Calu3 (cell line): ENCODE measurements around the gene CHEK2. TPM values are rescaled to one million over a fixed set of nuclear protein-coding genes. Genes with fewer than 3 reads are reported as not detected.
A peak's percentile ranks its signal among the peaks of the same experiment; 100 is the strongest.

Source experiments
- BruUV-seq: library from RNA; stranded (reverse); fragments of 400-500 nt; replicated peaks from 2 replicates; lab custom pipeline; 2021; lab: Mats Ljungman, UMichigan
- CTCF ChIA-PET: fragments of 300-600 bp; sonication (Branson Sonifier 250); formaldehyde crosslinking; loops from one replicate; lab custom pipeline; 2022; ENCODE audit warnings: antibody characterized with exemption; lab: Charles Lee
- DNase-seq: peaks from one replicate; pipeline ENCODE4 v3.0.0; 2022
- H3K27ac Mint-ChIP-seq: one replicate; pipeline ENCODE4 v1.8.0; 2022; ENCODE audit warnings: mixed read lengths; ENCODE audit not compliant: unreplicated experiment
- H3K27me3 Mint-ChIP-seq: one replicate; pipeline ENCODE4 v1.8.0; 2022; ENCODE audit warnings: mixed read lengths; ENCODE audit not compliant: unreplicated experiment
- H3K36me3 Mint-ChIP-seq: one replicate; pipeline ENCODE4 v1.8.0; 2022; ENCODE audit warnings: mild to moderate bottlenecking, moderate library complexity, mixed read lengths; ENCODE audit not compliant: insufficient read depth, unreplicated experiment
- H3K4me1 Mint-ChIP-seq: one replicate; pipeline ENCODE4 v1.8.0; 2022; ENCODE audit warnings: mild to moderate bottlenecking, low read depth, mixed read lengths; ENCODE audit not compliant: unreplicated experiment
- H3K4me3 Mint-ChIP-seq: one replicate; pipeline ENCODE4 v1.8.0; 2022; ENCODE audit warnings: mild to moderate bottlenecking, low read depth, moderate library complexity, mixed read lengths; ENCODE audit not compliant: unreplicated experiment
- H3K9me3 Mint-ChIP-seq: one replicate; pipeline ENCODE4 v1.8.0; 2022; ENCODE audit warnings: low read depth, mixed read lengths; ENCODE audit not compliant: unreplicated experiment
- CTCF ChIP-seq: fragments of 200-600 bp; IDR thresholded peaks from one replicate; pipeline ENCODE4 v1.8.0; 2022; ENCODE audit warnings: antibody characterized with exemption; ENCODE audit not compliant: unreplicated experiment
- intact Hi-C: fragments of 100-400 bp; cut with micrococcal nuclease; formaldehyde crosslinking; loops from one replicate; pipeline ENCODE4 v1.10.0; 2022; ENCODE audit not compliant: unreplicated experiment
- total RNA-seq: library from RNA; stranded (reverse); gene quantifications from 2 replicates; pipeline ENCODE4 v1.2.3, GENCODE V29; 2022

The CHEK2 gene
- total RNA-seq, 1 experiment from 2014 or later, result 27.0 TPM

GRCh38 chr22:28737701-28738100 lies 3.9 kb downstream of the CHEK2 start:
- peaks cover 22% of the 10 kb centered on the region for H3K36me3 Mint-ChIP-seq
- no peak overlapping the region for H3K4me3 Mint-ChIP-seq
- CTCF ChIA-PET, result no interaction called here
- peaks cover 16% of the 10 kb centered on the region for H3K4me1 Mint-ChIP-seq
- BruUV-seq, result no TSS peak
- no peak for TF ChIP-seq CTCF
- intact Hi-C loops, result no loop called here
- H3K27ac Mint-ChIP-seq, result no peak overlapping the region
- H3K27me3 Mint-ChIP-seq, result no peaks in the 10 kb centered on the region
- no peak for DNase-seq
- no peaks in the 10 kb centered on the region for H3K9me3 Mint-ChIP-seq

GRCh38 chr22:28736301-28737155 lies 5.1 kb downstream of the CHEK2 start:
- TF ChIP-seq CTCF, result no peak
- BruUV-seq, result no TSS peak
- no peak for DNase-seq
- CTCF ChIA-PET, result interaction anchor here (0.7 kb wide), 1 partner anchor 37 kb away, joined by 3 read pairs; no protein-coding TSS in a partner anchor
- peaks cover 12% of the 10 kb centered on the region for H3K4me1 Mint-ChIP-seq
- no peak overlapping the region for H3K4me3 Mint-ChIP-seq
- intact Hi-C loops, result no loop called here
- H3K9me3 Mint-ChIP-seq, result no peaks in the 10 kb centered on the region
- H3K27ac Mint-ChIP-seq, result no peak overlapping the region
- H3K27me3 Mint-ChIP-seq, result no peaks in the 10 kb centered on the region
- peaks cover 11% of the 10 kb centered on the region for H3K36me3 Mint-ChIP-seq

- CTCF ChIA-PET, result interaction anchor here (0.7 kb wide), 1 partner anchor 373 kb away, joined by 3 read pairs; no protein-coding TSS in a partner anchor
These were observed 7.2 kb downstream of the CHEK2 start for GRCh38 chr22:28734393-28734792.

DNA sequence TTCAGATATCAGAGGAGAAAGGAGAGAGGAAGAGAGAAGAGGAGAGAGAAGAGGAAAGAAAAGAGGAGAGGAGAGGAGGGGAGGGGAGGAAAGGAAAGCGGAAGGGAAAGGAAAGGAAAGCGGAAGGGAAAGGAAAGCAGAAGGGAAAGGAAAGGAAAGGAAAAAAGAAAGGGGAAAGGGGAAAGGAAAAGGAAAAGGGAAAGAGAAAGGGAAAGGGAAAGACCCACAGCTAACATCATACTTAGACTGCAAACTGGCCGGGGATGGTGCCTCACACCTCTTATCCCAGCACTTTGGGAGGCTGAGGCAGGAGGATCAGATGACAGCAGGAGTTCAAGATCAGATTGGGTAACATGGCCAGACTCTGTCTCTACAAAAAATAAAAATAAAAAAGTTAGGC lies 11.4 kb downstream of the CHEK2 start:
- no peak for DNase-seq
- peaks cover 6% of the 10 kb centered on the region for H3K36me3 Mint-ChIP-seq
- CTCF ChIA-PET, result interaction anchor here (0.6 kb wide), 1 partner anchor 270 kb away, joined by 4 read pairs; no protein-coding TSS in a partner anchor
- H3K4me1 Mint-ChIP-seq, result no peaks in the 10 kb centered on the region
- no peaks in the 10 kb centered on the region for H3K27me3 Mint-ChIP-seq
- H3K9me3 Mint-ChIP-seq, result no peaks in the 10 kb centered on the region
- no peak for TF ChIP-seq CTCF
- no peak overlapping the region for H3K27ac Mint-ChIP-seq
- BruUV-seq, result no TSS peak
- intact Hi-C loops, result no loop called here
- H3K4me3 Mint-ChIP-seq, result no peak overlapping the region

More at GRCh38 chr22:28734393-28734792, 7.2 kb downstream of the CHEK2 start:
- Mint-ChIP-seq H3K36me3 (peaks cover 6% of the 10 kb centered on the region), H3K27me3 (no peaks in the 10 kb centered on the region), H3K4me3 (no peak overlapping the region), H3K27ac (peak overlapping the region; percentile 28), H3K9me3 (no peaks in the 10 kb centered on the region), H3K4me1 (peaks cover 12% of the 10 kb centered on the region)
- TF ChIP-seq CTCF, result no peak
- intact Hi-C loops, result no loop called here
- no peak for DNase-seq
- no TSS peak for BruUV-seq
